Endodermal cell (in vitro differentiated cells): ENCODE data around the gene FGFR4. TPM values are rescaled to one million over a fixed set of nuclear protein-coding genes. Genes with fewer than 3 reads are reported as not detected.

ENCODE experiments used
- DNase-seq: peaks from one replicate; pipeline ENCODE4 v3.0.0-alpha.2; 2017
- H3K27ac ChIP-seq: 2 replicates; pipeline ENCODE4 v1.5.1; 2013; ENCODE audit warnings: mild to moderate bottlenecking, low read depth, low read length, moderate library complexity
- H3K27me3 ChIP-seq: 2 replicates; pipeline ENCODE4 v1.6.1; 2013; ENCODE audit warnings: mild to moderate bottlenecking, low read length, moderate library complexity; ENCODE audit not compliant: insufficient read depth, control insufficient read depth, poor library complexity, severe bottlenecking
- H3K36me3 ChIP-seq: 2 replicates; pipeline ENCODE4 v1.7.0; 2013; ENCODE audit warnings: mild to moderate bottlenecking, low read length, moderate library complexity; ENCODE audit not compliant: control insufficient read depth, insufficient read depth
- H3K4me1 ChIP-seq: one replicate; pipeline ENCODE4 v1.7.0; 2013; ENCODE audit warnings: low read length; ENCODE audit not compliant: control insufficient read depth, insufficient read depth
- H3K4me3 ChIP-seq: 2 replicates; pipeline ENCODE4 v1.5.1; 2013; ENCODE audit warnings: mild to moderate bottlenecking, low read length, moderate library complexity
- H3K9ac ChIP-seq: 2 replicates; pipeline ENCODE4 v1.6.1; 2013; ENCODE audit warnings: mild to moderate bottlenecking, low read length, moderate library complexity; ENCODE audit not compliant: poor library complexity, severe bottlenecking; ENCODE audit errors: extremely low read depth
- H3K9me3 ChIP-seq: 2 replicates; pipeline ENCODE4 v1.6.1; 2013; ENCODE audit warnings: mild to moderate bottlenecking, low read length, moderate library complexity; ENCODE audit not compliant: control insufficient read depth
- H3K27ac Mint-ChIP-seq: 2 replicates; pipeline ENCODE4 v1.8.0; 2020; ENCODE audit warnings: mixed read lengths
- H3K27me3 Mint-ChIP-seq: 2 replicates; pipeline ENCODE4 v1.8.0; 2021; ENCODE audit warnings: mild to moderate bottlenecking, mixed read lengths; ENCODE audit not compliant: insufficient read depth
- H3K36me3 Mint-ChIP-seq: 2 replicates; pipeline ENCODE4 v1.8.0; 2020; ENCODE audit warnings: low read depth, mixed read lengths
- H3K4me1 Mint-ChIP-seq: 2 replicates; pipeline ENCODE4 v1.8.0; 2020; ENCODE audit warnings: mixed read lengths
- H3K4me3 Mint-ChIP-seq: 2 replicates; pipeline ENCODE4 v1.8.0; 2020; ENCODE audit warnings: mild to moderate bottlenecking, moderate library complexity, mixed read lengths
- H3K9me3 Mint-ChIP-seq: 2 replicates; pipeline ENCODE4 v1.8.0; 2020; ENCODE audit warnings: mild to moderate bottlenecking, mixed read lengths
- WGBS, 2 experiments: methylation state at CpG; one replicate each; pipeline versions ENCODE4 v1.1.5 to v1.1.7; 2013; ENCODE audit warnings: missing lambda C conversion rate in 2 of 2, mixed read lengths in 1 of 2; ENCODE audit not compliant: insufficient coverage in 1 of 2, insufficient read length in 1 of 2; 5-methylcytosine and 5-hydroxymethylcytosine counted together
- total RNA-seq, 2 donors: library from RNA; stranded (reverse); fragmentation: NEBNext Ultra II Directional in 1 of 2; extraction: Animal tissue kit (Norgen Biotek cat#: 25700) in 1 of 2; gene quantifications; 2 replicates in 1 of 2; 3 replicates in 1 of 2; pipeline ENCODE4 v1.2.1, GENCODE V29; 2021
- TF ChIP-seq, protein P1 (sequence below): fragments of 200-600 bp; sonication (generic); conservative IDR thresholded peaks from 2 replicates; pipeline ENCODE4 v1.5.0; 2021; ENCODE audit warnings: antibody characterized with exemption, mild to moderate bottlenecking

The FGFR4 gene
- total RNA-seq, 2 donors from 2014 or later, result 123 to 131 TPM

DNA sequence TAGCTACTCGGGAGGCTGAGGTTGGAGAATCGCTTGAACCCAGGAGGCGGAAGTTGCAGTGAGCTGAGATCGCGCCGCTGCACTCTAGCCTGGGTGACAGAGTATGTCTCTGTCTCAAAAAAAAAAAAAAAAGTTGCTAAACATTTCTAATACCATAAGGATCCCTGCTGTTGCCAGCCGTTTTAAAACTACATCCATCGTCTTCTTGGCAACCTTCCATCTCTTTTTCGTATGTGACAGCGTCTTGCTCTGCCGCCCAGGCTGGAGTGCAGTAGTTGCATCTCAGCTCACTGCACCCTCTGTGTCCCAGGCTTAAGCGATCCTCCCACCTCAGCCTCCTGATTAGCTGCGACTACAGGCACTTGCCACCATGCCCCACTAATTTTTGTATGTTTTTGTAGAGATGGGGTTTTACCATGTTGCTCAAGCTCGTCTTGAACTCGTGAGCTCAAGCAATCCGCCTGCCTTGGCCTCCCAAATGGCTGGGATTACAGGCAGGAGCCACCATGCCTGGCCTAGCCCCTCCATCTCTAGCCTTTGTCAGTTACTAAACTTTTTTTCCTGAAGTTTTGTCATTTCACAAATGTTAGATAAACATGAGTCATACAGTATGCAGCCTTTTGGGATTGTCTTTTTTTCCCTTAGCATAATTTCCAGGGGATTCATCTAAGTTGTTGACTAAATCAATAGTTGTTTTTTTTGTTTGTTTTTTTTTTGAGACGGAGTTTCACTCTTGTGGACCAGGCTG, 60.4 kb downstream of the FGFR4 start:
- WGBS, 2 experiments, result 94 to 97% methylated on average over 15 to 17 of the region's 17 CpGs
- no peaks in the 10 kb centered on the region for H3K9me3 ChIP-seq
- DNase-seq, result no peak
- H3K27me3 ChIP-seq, result no peaks in the 10 kb centered on the region
- no peak overlapping the region for H3K4me3 ChIP-seq
- H3K36me3 ChIP-seq, result peaks cover 89% of the 10 kb centered on the region
- no peaks in the 10 kb centered on the region for H3K9me3 Mint-ChIP-seq
- H3K9ac ChIP-seq, result no peak overlapping the region
- TF ChIP-seq, protein P1, sequence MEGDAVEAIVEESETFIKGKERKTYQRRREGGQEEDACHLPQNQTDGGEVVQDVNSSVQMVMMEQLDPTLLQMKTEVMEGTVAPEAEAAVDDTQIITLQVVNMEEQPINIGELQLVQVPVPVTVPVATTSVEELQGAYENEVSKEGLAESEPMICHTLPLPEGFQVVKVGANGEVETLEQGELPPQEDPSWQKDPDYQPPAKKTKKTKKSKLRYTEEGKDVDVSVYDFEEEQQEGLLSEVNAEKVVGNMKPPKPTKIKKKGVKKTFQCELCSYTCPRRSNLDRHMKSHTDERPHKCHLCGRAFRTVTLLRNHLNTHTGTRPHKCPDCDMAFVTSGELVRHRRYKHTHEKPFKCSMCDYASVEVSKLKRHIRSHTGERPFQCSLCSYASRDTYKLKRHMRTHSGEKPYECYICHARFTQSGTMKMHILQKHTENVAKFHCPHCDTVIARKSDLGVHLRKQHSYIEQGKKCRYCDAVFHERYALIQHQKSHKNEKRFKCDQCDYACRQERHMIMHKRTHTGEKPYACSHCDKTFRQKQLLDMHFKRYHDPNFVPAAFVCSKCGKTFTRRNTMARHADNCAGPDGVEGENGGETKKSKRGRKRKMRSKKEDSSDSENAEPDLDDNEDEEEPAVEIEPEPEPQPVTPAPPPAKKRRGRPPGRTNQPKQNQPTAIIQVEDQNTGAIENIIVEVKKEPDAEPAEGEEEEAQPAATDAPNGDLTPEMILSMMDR, result no peak
- H3K4me3 Mint-ChIP-seq, result no peak overlapping the region
- H3K4me1 ChIP-seq, result no peaks in the 10 kb centered on the region
- no peaks in the 10 kb centered on the region for H3K27me3 Mint-ChIP-seq
- no peak overlapping the region for H3K27ac ChIP-seq
- H3K27ac Mint-ChIP-seq, result peak overlapping the region; percentile 52
- no peaks in the 10 kb centered on the region for H3K4me1 Mint-ChIP-seq
- H3K36me3 Mint-ChIP-seq, result peaks cover 69% of the 10 kb centered on the region

Other genes starting within 250 kb of the FGFR4 start
- under 1 TPM in 1 of 2 donors, not detected in 1; 0.55 TPM for gene HK3, start 187.6 kb upstream of the FGFR4 start, total RNA-seq
- gene UIMC1, start 80.1 kb upstream of the FGFR4 start, total RNA-seq, result 10 to 100 TPM; 46.6 to 50.8 TPM
- gene ZNF346, start 64.2 kb upstream of the FGFR4 start, total RNA-seq, result 10 to 100 TPM; 25.4 to 38.6 TPM
- gene NSD1, start 46.9 kb downstream of the FGFR4 start, total RNA-seq, result 100 to 1,000 TPM; 150 to 190 TPM
- 10 to 100 TPM; 13.8 to 25.1 TPM for gene RAB24, start 216.8 kb downstream of the FGFR4 start, total RNA-seq
- 100 to 1,000 TPM; 157 to 165 TPM for gene PRELID1, start 216.9 kb downstream of the FGFR4 start, total RNA-seq
- gene MXD3, start 225.0 kb downstream of the FGFR4 start, total RNA-seq, result 10 to 100 TPM; 14.2 to 20.4 TPM